ENCODE data around the gene DOCK11.

DNA sequence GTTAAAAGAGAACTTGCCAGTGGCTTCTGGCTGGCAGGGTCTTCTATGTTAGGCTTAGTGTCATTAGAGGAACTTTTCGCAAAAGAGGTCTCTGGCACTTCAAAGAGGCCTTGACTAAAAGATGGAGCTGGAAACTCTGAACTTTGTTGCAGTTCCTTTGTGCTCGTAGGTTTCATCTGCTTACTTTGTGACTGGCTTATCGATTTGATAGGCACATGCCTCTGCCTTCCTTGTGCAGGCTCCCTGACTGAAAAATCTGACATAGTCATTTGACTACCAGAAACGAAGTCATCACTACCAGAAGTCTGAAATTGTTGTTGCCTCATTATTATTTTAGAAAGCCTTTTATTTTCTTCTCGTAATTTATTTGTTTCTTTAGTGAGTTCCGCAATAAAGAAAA lies 137.9 kb downstream of the DOCK11 start:
- TF ChIP-seq POLR2AphosphoS5 (IDR thresholded peaks at IDR 0.05; ENCODE audit: low read depth, low read length) (no peak), TAF1 (IDR thresholded peaks at IDR 0.05; ENCODE audit: borderline replicate concordance, low read depth, low read length) (no peak), POLR2A (IDR thresholded peaks at IDR 0.05; ENCODE audit: low read depth, low read length) (no peak)
